HEK293 (cell line): ENCODE results near the gene ITGA8.
A peak's percentile ranks its signal among the peaks of the same experiment; 100 is the strongest.

Source experiments
- CTCF ChIA-PET: fragments of 350-600 bp; formaldehyde crosslinking; extraction: SDS; loops from one replicate; lab custom pipeline; 2021; ENCODE audit warnings: antibody characterized with exemption; lab: Yijun Ruan, JAX
- POLR2A ChIA-PET: fragments of 300-600 bp; formaldehyde crosslinking; extraction: SDS; loops from one replicate; lab custom pipeline; 2020; ENCODE audit warnings: antibody characterized with exemption, inconsistent platforms; lab: Yijun Ruan, JAX
- H3K27ac ChIP-seq: fragments of 200-500 bp; sonication (Bioruptor generic); 2 replicates; pipeline ENCODE4 v1.5.1; 2014; ENCODE audit warnings: low read depth, low read length, control low read depth, inconsistent platforms; ENCODE audit errors: extremely low read depth
- H3K36me3 ChIP-seq, 2 experiments: fragments of 200-500 bp in 1 of 2; sonication (Bioruptor generic) in 1 of 2; 1 replicate in 1 of 2; 2 replicates in 1 of 2; pipeline ENCODE4 v1.5.1; 2014 to 2017; ENCODE audit warnings: inconsistent platforms in 2 of 2, low read length in 2 of 2; ENCODE audit not compliant: control insufficient read depth in 2 of 2, insufficient read depth in 1 of 2
- H3K4me1 ChIP-seq: fragments of 200-500 bp; sonication (Bioruptor generic); 2 replicates; pipeline ENCODE4 v1.5.1; 2014; ENCODE audit warnings: mild to moderate bottlenecking, low read length, inconsistent platforms; ENCODE audit not compliant: control insufficient read depth, insufficient read depth
- H3K4me3 ChIP-seq: 2 replicates; pipeline ENCODE4 v1.5.1; 2011; ENCODE audit warnings: low read depth, mild to moderate bottlenecking, control low read depth, low read length, moderate library complexity
- H3K9me3 ChIP-seq: fragments of 200-500 bp; sonication (Bioruptor generic); 2 replicates; pipeline ENCODE4 v1.5.1; 2014; ENCODE audit warnings: low read depth, low read length, inconsistent platforms; ENCODE audit not compliant: control insufficient read depth, insufficient read depth
- BCL11A ChIP-seq: fragments of 450-650 bp; formaldehyde crosslinking; IDR thresholded peaks from 2 replicates; pipeline ENCODE4 v1.5.1; 2016; ENCODE audit warnings: low read depth, missing biosample characterization, missing genetic modification characterization
- GLIS1 ChIP-seq: fragments of 450-650 bp; formaldehyde crosslinking; IDR thresholded peaks from 2 replicates; pipeline ENCODE4 v1.5.1; 2016; ENCODE audit warnings: missing biosample characterization, missing genetic modification characterization
- IKZF3 ChIP-seq: fragments of 450-650 bp; IDR thresholded peaks from 2 replicates; pipeline ENCODE4 v1.5.0; 2018; ENCODE audit warnings: missing biosample characterization, mild to moderate bottlenecking, missing genetic modification characterization, moderate library complexity
- KLF16 ChIP-seq: fragments of 450-650 bp; formaldehyde crosslinking; IDR thresholded peaks from 2 replicates; pipeline ENCODE4 v1.5.1; 2017; ENCODE audit warnings: missing biosample characterization, missing genetic modification characterization
- MYNN ChIP-seq: fragments of 450-650 bp; formaldehyde crosslinking; IDR thresholded peaks from 2 replicates; pipeline ENCODE4 v1.5.1; 2016; ENCODE audit warnings: missing biosample characterization, missing genetic modification characterization, borderline replicate concordance
- PRDM1 ChIP-seq: fragments of 450-650 bp; formaldehyde crosslinking; IDR thresholded peaks from 2 replicates; pipeline ENCODE4; 2016; ENCODE audit warnings: missing biosample characterization, missing genetic modification characterization
- RBAK ChIP-seq: fragments of 450-650 bp; formaldehyde crosslinking; IDR thresholded peaks from 2 replicates; pipeline ENCODE4 v1.5.1; 2016; ENCODE audit warnings: missing biosample characterization, missing genetic modification characterization
- SCRT1 ChIP-seq: fragments of 450-650 bp; formaldehyde crosslinking; IDR thresholded peaks from 2 replicates; pipeline ENCODE4 v1.5.1; 2016; ENCODE audit warnings: missing biosample characterization, missing genetic modification characterization, borderline replicate concordance
- ZBTB17 ChIP-seq: fragments of 450-650 bp; formaldehyde crosslinking; IDR thresholded peaks from 2 replicates; pipeline ENCODE4 v1.5.1; 2016; ENCODE audit warnings: missing biosample characterization, missing genetic modification characterization
- ZBTB20 ChIP-seq: fragments of 450-650 bp; formaldehyde crosslinking; IDR thresholded peaks from 2 replicates; pipeline ENCODE4 v1.5.1; 2016; ENCODE audit warnings: missing biosample characterization, missing genetic modification characterization
- ZBTB8A ChIP-seq: fragments of 450-650 bp; formaldehyde crosslinking; IDR thresholded peaks from 2 replicates; pipeline ENCODE4 v1.5.1; 2016; ENCODE audit warnings: missing biosample characterization, missing genetic modification characterization
- ZIC2 ChIP-seq: fragments of 450-650 bp; formaldehyde crosslinking; IDR thresholded peaks from 2 replicates; pipeline ENCODE4 v1.5.1; 2016; ENCODE audit warnings: missing biosample characterization, missing genetic modification characterization
- ZNF112 ChIP-seq: fragments of 450-650 bp; formaldehyde crosslinking; IDR thresholded peaks from 2 replicates; pipeline ENCODE4 v1.5.0; 2017; ENCODE audit warnings: missing biosample characterization, missing genetic modification characterization
- ZNF138 ChIP-seq: fragments of 450-650 bp; formaldehyde crosslinking; IDR thresholded peaks from 2 replicates; pipeline ENCODE4 v1.5.1; 2016; ENCODE audit warnings: missing biosample characterization, missing genetic modification characterization, borderline replicate concordance
- ZNF146 ChIP-seq: fragments of 450-650 bp; formaldehyde crosslinking; IDR thresholded peaks from 2 replicates; pipeline ENCODE4 v1.5.1; 2016; ENCODE audit warnings: missing biosample characterization, missing genetic modification characterization
- ZNF155 ChIP-seq: fragments of 450-650 bp; formaldehyde crosslinking; IDR thresholded peaks from 2 replicates; pipeline ENCODE4 v1.5.1; 2016; ENCODE audit warnings: missing biosample characterization, missing genetic modification characterization
- ZNF266 ChIP-seq: fragments of 450-650 bp; formaldehyde crosslinking; IDR thresholded peaks from 2 replicates; pipeline ENCODE4 v1.5.1; 2016; ENCODE audit warnings: missing biosample characterization, missing genetic modification characterization, low read depth
- ZNF423 ChIP-seq: fragments of 450-650 bp; formaldehyde crosslinking; IDR thresholded peaks from 2 replicates; pipeline ENCODE4 v1.5.1; 2016; ENCODE audit warnings: missing biosample characterization, missing genetic modification characterization
- ZNF426 ChIP-seq: fragments of 450-650 bp; formaldehyde crosslinking; IDR thresholded peaks from 2 replicates; pipeline ENCODE4 v1.5.1; 2017; ENCODE audit warnings: missing biosample characterization, missing genetic modification characterization, mild to moderate bottlenecking, inconsistent platforms, moderate library complexity
- ZNF501 ChIP-seq: fragments of 450-650 bp; formaldehyde crosslinking; IDR thresholded peaks from 2 replicates; pipeline ENCODE4 v1.5.1; 2016; ENCODE audit warnings: missing biosample characterization, missing genetic modification characterization
- ZNF558 ChIP-seq: fragments of 450-650 bp; formaldehyde crosslinking; IDR thresholded peaks from 2 replicates; pipeline ENCODE4 v1.5.1; 2016; ENCODE audit warnings: missing biosample characterization, missing genetic modification characterization
- ZNF623 ChIP-seq: fragments of 450-650 bp; formaldehyde crosslinking; IDR thresholded peaks from 2 replicates; pipeline ENCODE4 v1.5.1; 2016; ENCODE audit warnings: missing biosample characterization, missing genetic modification characterization
- ZNF658 ChIP-seq: fragments of 450-650 bp; formaldehyde crosslinking; IDR thresholded peaks from 2 replicates; pipeline ENCODE4; 2016; ENCODE audit warnings: missing biosample characterization, missing genetic modification characterization
- ZNF660 ChIP-seq: fragments of 450-650 bp; IDR thresholded peaks from 2 replicates; pipeline ENCODE4 v1.5.1; 2018; ENCODE audit warnings: missing biosample characterization, mild to moderate bottlenecking, missing genetic modification characterization
- ZNF701 ChIP-seq: fragments of 450-650 bp; formaldehyde crosslinking; IDR thresholded peaks from 2 replicates; pipeline ENCODE4 v1.5.1; 2016; ENCODE audit warnings: missing biosample characterization, missing genetic modification characterization
- ZNF791 ChIP-seq: fragments of 450-650 bp; formaldehyde crosslinking; IDR thresholded peaks from 2 replicates; pipeline ENCODE4 v1.5.1; 2016; ENCODE audit warnings: missing biosample characterization, missing genetic modification characterization
- ZSCAN23 ChIP-seq: fragments of 450-650 bp; formaldehyde crosslinking; IDR thresholded peaks from 2 replicates; pipeline ENCODE4 v1.5.1; 2016; ENCODE audit warnings: missing biosample characterization, missing genetic modification characterization
- ZXDB ChIP-seq: fragments of 450-650 bp; formaldehyde crosslinking; IDR thresholded peaks from 2 replicates; pipeline ENCODE4 v1.5.1; 2016; ENCODE audit warnings: missing biosample characterization, missing genetic modification characterization
- TF ChIP-seq, protein P1 (sequence below): fragments of 450-650 bp; formaldehyde crosslinking; IDR thresholded peaks from 2 replicates; pipeline ENCODE4 v1.5.1; 2016; ENCODE audit warnings: missing biosample characterization, missing genetic modification characterization
- TF ChIP-seq, protein P2 (sequence below): fragments of 450-650 bp; formaldehyde crosslinking; IDR thresholded peaks from 2 replicates; pipeline ENCODE4 v1.5.1; 2017; ENCODE audit warnings: missing biosample characterization, missing genetic modification characterization
- TF ChIP-seq, protein P3 (sequence below): fragments of 450-650 bp; formaldehyde crosslinking; IDR thresholded peaks from 2 replicates; pipeline ENCODE4 v1.5.1; 2017; ENCODE audit warnings: missing biosample characterization, missing genetic modification characterization

Gene ITGA8

DNA sequence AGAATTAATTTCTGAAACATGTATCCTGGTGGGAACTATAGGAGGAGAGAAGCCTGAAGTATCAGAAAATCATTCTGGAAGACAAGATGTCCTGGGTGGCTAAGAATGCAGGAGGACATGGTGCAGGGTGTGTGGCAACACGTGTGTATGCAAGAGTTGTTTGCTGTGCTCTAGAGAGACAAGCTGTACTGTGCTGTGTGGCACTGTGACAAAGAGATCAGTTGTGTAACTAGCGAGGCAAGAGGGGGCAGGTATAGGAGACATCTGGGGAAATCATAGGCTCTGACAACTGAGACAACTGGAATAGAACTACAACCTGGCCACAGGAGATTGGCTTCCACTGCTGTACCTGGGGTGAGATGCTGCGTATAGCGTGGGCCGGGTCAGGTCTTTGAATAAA lies 9.3 kb downstream of the ITGA8 start (continued):
- TF ChIP-seq, protein P1, sequence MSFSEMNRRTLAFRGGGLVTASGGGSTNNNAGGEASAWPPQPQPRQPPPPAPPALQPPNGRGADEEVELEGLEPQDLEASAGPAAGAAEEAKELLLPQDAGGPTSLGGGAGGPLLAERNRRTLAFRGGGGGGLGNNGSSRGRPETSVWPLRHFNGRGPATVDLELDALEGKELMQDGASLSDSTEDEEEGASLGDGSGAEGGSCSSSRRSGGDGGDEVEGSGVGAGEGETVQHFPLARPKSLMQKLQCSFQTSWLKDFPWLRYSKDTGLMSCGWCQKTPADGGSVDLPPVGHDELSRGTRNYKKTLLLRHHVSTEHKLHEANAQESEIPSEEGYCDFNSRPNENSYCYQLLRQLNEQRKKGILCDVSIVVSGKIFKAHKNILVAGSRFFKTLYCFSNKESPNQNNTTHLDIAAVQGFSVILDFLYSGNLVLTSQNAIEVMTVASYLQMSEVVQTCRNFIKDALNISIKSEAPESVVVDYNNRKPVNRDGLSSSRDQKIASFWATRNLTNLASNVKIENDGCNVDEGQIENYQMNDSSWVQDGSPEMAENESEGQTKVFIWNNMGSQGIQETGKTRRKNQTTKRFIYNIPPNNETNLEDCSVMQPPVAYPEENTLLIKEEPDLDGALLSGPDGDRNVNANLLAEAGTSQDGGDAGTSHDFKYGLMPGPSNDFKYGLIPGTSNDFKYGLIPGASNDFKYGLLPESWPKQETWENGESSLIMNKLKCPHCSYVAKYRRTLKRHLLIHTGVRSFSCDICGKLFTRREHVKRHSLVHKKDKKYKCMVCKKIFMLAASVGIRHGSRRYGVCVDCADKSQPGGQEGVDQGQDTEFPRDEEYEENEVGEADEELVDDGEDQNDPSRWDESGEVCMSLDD (tag by site-specific recombination), result no peak
- TF ChIP-seq ZNF658 (tag by site-specific recombination), result no peak
- no peak for TF ChIP-seq ZNF138
- no peak for TF ChIP-seq ZNF426 (tag by site-specific recombination)
- TF ChIP-seq, protein P2, sequence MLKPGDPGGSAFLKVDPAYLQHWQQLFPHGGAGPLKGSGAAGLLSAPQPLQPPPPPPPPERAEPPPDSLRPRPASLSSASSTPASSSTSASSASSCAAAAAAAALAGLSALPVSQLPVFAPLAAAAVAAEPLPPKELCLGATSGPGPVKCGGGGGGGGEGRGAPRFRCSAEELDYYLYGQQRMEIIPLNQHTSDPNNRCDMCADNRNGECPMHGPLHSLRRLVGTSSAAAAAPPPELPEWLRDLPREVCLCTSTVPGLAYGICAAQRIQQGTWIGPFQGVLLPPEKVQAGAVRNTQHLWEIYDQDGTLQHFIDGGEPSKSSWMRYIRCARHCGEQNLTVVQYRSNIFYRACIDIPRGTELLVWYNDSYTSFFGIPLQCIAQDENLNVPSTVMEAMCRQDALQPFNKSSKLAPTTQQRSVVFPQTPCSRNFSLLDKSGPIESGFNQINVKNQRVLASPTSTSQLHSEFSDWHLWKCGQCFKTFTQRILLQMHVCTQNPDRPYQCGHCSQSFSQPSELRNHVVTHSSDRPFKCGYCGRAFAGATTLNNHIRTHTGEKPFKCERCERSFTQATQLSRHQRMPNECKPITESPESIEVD (tag by site-specific recombination), result no peak
- TF ChIP-seq ZXDB, result no peak
- TF ChIP-seq ZNF155 (tag by site-specific recombination), result no peak
- TF ChIP-seq PRDM1 (tag by site-specific recombination), result no peak
- no peak for TF ChIP-seq ZNF423 (tag by site-specific recombination)

DNA sequence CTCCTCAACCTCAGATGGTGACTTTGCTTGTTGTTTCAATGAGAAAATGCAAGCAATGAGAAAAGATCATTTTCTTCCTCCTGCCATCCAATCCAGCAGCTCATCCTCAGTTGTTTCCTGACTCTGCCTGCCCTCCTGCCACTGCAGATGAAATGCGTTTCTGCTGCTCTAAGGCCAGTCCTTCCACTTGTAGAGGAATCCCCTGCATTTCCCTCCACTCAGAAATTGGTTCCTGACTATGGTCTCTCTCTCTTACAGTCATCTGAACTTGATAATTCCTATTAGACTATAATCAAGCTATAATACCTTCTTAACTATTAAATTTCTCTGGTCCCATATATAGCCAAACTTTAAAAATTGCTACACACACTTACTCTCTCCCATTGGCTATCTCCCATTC lies 14.4 kb downstream of the ITGA8 start:
- no peaks in the 10 kb centered on the region for H3K9me3 ChIP-seq
- H3K4me3 ChIP-seq, result no peak overlapping the region
- H3K4me1 ChIP-seq, result peaks cover 13% of the 10 kb centered on the region
- H3K36me3 ChIP-seq, result no peaks in the 10 kb centered on the region
- H3K27ac ChIP-seq, result no peak overlapping the region; the same call in 1 of the 2 replicates
- CTCF ChIA-PET, result interaction anchor here (0.8 to 1.5 kb wide), 3 partner anchors 10 to 277 kb away, joined by 3 to 8 read pairs (median 3); no protein-coding TSS in a partner anchor
- TF ChIP-seq ZSCAN23 (tag by site-specific recombination) (no peak), ZNF146 (tag by site-specific recombination) (no peak), ZBTB17 (tag by site-specific recombination) (peak; percentile 68), ZNF558 (tag by site-specific recombination) (peak; percentile 97), ZNF660 (tag by site-specific recombination) (no peak), MYNN (tag by site-specific recombination) (no peak)
- TF ChIP-seq, all 188 proteins: peak for 2
- POLR2A ChIA-PET, result no interaction called here

DNA sequence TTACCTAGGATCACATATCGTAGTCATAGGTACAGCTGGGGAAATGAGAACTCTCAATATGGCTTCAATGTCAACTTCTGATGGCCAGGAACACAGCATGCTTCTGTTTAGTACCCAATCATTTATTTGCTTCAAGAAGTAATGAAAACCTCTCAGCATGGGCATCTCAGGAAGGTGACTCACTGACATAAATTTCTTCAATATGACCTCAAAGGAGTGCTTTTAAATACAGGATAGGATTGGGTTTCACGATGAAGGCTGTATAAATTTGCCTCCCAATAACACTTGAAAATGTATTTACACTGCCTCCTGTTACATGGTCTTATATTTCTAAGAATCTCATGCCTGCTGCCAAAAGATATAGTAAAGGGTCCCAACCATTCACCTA lies 15.1 kb downstream of the ITGA8 start:
- Histone ChIP-seq H3K27ac (no peak overlapping the region; the same call in 1 of the 2 replicates), H3K4me1 (peaks cover 13% of the 10 kb centered on the region), H3K36me3 (no peaks in the 10 kb centered on the region), H3K9me3 (no peaks in the 10 kb centered on the region), H3K4me3 (no peak overlapping the region)
- CTCF ChIA-PET, result no interaction called here
- POLR2A ChIA-PET, result no interaction called here
- peak; percentile 98 for TF ChIP-seq GLIS1 (tag by site-specific recombination)
- TF ChIP-seq, protein P3, sequence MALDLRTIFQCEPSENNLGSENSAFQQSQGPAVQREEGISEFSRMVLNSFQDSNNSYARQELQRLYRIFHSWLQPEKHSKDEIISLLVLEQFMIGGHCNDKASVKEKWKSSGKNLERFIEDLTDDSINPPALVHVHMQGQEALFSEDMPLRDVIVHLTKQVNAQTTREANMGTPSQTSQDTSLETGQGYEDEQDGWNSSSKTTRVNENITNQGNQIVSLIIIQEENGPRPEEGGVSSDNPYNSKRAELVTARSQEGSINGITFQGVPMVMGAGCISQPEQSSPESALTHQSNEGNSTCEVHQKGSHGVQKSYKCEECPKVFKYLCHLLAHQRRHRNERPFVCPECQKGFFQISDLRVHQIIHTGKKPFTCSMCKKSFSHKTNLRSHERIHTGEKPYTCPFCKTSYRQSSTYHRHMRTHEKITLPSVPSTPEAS, result peak; percentile 44; the same call in 1 of the 2 replicates
- TF ChIP-seq ZBTB20 (tag by site-specific recombination), result peak; percentile 71
- TF ChIP-seq ZBTB8A (tag by site-specific recombination), result peak; percentile 52; the same call in 1 of the 2 replicates
- TF ChIP-seq IKZF3 (tag by site-specific recombination), result peak; percentile 97
- no peak for TF ChIP-seq ZNF266
- peak; percentile 60 for TF ChIP-seq SCRT1
- peak; percentile 77 for TF ChIP-seq ZIC2 (tag by site-specific recombination)
- TF ChIP-seq ZNF623 (tag by site-specific recombination), result no peak
- TF ChIP-seq ZNF501, result 0 out of 2 replicates have a peak, but pooled peaks have one; percentile 30
- TF ChIP-seq KLF16 (tag by site-specific recombination), result no peak
- peak; percentile 90; the same call in 1 of the 2 replicates for TF ChIP-seq BCL11A (tag by site-specific recombination)
- TF ChIP-seq ZNF791 (tag by site-specific recombination), result no peak
- no peak for TF ChIP-seq ZNF112 (tag by site-specific recombination)
- no peak for TF ChIP-seq RBAK (tag by site-specific recombination)
- TF ChIP-seq ZNF701 (tag by site-specific recombination), result no peak
